Peyer's patch (tissue), 4 donors: ENCODE results near the gene DGKH.

ENCODE experiments used
- POLR2A ChIP-seq, 2 donors: fragments of 450-650 bp; IDR thresholded peaks; one replicate each; pipeline ENCODE4 v1.5.1; 2017; ENCODE audit warnings: antibody characterized with exemption in 2 of 2, mild to moderate bottlenecking in 2 of 2, moderate library complexity in 2 of 2
- TF ChIP-seq, protein P1 (sequence below), 6 experiments: fragments of 450-650 bp in 4 of 6; fragments of 200-600 bp in 2 of 6; sonication (generic) in 1 of 6; IDR thresholded peaks; one replicate each; pipeline ENCODE4 v1.5.1; 2017 to 2019; ENCODE audit warnings: antibody characterized with exemption in 6 of 6, mild to moderate bottlenecking in 3 of 6, moderate library complexity in 1 of 6

DNA sequence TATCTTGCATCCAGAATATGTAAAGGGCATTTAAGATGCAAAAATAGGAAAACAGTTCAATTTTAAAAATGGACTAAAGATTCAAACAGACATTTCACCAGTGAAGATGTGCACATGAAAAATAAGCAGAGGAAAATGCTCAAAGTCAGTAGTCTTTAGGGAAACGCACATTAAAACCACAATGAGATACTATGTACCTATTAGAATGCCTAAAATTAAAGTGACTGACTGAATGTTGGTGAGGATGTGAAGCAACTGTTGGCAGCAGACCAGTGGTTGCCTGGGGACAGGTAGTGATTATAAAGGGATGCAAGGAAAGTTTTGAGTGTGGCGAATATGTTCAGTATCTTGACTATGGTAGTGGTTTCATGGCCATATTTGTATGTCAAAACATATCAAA, 75.2 kb downstream of the DGKH start:
- TF ChIP-seq, protein P1, sequence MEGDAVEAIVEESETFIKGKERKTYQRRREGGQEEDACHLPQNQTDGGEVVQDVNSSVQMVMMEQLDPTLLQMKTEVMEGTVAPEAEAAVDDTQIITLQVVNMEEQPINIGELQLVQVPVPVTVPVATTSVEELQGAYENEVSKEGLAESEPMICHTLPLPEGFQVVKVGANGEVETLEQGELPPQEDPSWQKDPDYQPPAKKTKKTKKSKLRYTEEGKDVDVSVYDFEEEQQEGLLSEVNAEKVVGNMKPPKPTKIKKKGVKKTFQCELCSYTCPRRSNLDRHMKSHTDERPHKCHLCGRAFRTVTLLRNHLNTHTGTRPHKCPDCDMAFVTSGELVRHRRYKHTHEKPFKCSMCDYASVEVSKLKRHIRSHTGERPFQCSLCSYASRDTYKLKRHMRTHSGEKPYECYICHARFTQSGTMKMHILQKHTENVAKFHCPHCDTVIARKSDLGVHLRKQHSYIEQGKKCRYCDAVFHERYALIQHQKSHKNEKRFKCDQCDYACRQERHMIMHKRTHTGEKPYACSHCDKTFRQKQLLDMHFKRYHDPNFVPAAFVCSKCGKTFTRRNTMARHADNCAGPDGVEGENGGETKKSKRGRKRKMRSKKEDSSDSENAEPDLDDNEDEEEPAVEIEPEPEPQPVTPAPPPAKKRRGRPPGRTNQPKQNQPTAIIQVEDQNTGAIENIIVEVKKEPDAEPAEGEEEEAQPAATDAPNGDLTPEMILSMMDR (IDR thresholded peaks at IDR 0.05): no peak
- TF ChIP-seq POLR2A (IDR thresholded peaks at IDR 0.05): no peak
